Loucy (cell line): ENCODE results near the gene DGUOK.

Experiments used
- EZH2phosphoT487 ChIP-seq: fragments of 200-600 bp; IDR thresholded peaks from 2 replicates; pipeline ENCODE4 v1.6.1; 2018; ENCODE audit warnings: antibody characterized with exemption, mild to moderate bottlenecking, moderate library complexity, borderline replicate concordance
- TF ChIP-seq, protein P1 (sequence below): fragments of 200-600 bp; sonication (generic); conservative IDR thresholded peaks from 2 replicates; pipeline ENCODE4 v1.5.1; 2014; ENCODE audit warnings: mild to moderate bottlenecking, antibody characterized with exemption, low read length

DNA sequence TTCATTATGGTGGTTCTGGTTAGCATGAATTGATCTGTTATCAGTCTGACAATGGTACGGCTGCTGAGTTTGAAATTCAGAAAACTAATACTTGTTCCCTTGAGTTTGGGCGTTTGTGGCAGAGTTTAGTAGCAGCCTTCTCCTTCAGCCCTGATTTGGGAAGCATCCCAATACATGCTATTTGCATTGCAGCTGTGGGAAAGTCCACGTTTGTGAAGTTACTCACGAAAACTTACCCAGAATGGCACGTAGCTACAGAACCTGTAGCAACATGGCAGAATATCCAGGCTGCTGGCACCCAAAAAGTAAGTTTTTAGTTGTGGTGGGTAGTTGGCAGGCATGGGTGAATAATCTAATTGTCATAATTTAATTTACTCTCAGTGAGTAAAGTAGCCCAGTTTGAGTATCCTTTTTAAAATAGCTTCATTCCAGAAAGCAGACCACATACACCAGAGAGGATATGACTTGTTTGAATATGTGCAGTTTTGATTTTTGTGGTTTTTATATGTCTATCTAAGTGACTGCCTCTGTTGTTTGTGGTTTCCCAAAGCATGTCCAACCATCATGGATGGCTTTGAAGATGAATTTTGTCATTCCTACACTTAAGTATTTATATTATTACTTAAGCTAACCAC lies 12.2 kb downstream of the DGUOK start:
- TF ChIP-seq EZH2phosphoT487: peak; percentile 50; the same call in 1 of the 2 replicates
- TF ChIP-seq, protein P1, sequence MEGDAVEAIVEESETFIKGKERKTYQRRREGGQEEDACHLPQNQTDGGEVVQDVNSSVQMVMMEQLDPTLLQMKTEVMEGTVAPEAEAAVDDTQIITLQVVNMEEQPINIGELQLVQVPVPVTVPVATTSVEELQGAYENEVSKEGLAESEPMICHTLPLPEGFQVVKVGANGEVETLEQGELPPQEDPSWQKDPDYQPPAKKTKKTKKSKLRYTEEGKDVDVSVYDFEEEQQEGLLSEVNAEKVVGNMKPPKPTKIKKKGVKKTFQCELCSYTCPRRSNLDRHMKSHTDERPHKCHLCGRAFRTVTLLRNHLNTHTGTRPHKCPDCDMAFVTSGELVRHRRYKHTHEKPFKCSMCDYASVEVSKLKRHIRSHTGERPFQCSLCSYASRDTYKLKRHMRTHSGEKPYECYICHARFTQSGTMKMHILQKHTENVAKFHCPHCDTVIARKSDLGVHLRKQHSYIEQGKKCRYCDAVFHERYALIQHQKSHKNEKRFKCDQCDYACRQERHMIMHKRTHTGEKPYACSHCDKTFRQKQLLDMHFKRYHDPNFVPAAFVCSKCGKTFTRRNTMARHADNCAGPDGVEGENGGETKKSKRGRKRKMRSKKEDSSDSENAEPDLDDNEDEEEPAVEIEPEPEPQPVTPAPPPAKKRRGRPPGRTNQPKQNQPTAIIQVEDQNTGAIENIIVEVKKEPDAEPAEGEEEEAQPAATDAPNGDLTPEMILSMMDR: no peak
